GM21786 (cell line): ENCODE data around the gene PPP6R1.
A peak's percentile ranks its signal among the peaks of the same experiment; 100 is the strongest.

Experiments used
- ATAC-seq: cut with Tn5 transposase; IDR thresholded peaks from one replicate; pipeline ENCODE4 v1.9.1; 2021; ENCODE audit not compliant: unreplicated experiment

Gene PPP6R1

GRCh38 chr19:55258476-55258827 lies 365 bp downstream of the PPP6R1 start:
- ATAC-seq: no peak

- no peak for ATAC-seq
These were observed 1.1 kb downstream of the PPP6R1 start for GRCh38 chr19:55257461-55258420.

- no peak for ATAC-seq
These were observed 2.0 kb downstream of the PPP6R1 start for GRCh38 chr19:55256562-55257460.

GRCh38 chr19:55255618-55256423 lies 3.0 kb downstream of the PPP6R1 start:
- no peak for ATAC-seq

GRCh38 chr19:55254625-55254977 lies 4.2 kb downstream of the PPP6R1 start:
- no peak for ATAC-seq

- peak; percentile 41 for ATAC-seq
These were observed 4.8 kb downstream of the PPP6R1 start for GRCh38 chr19:55253842-55254624.

- no peak for ATAC-seq
These were observed 5.8 kb downstream of the PPP6R1 start for GRCh38 chr19:55252760-55253663.

- ATAC-seq: no peak
These were observed 7.3 kb downstream of the PPP6R1 start for GRCh38 chr19:55251341-55252081.

GRCh38 chr19:55250262-55251036 lies 8.4 kb downstream of the PPP6R1 start:
- no peak for ATAC-seq

GRCh38 chr19:55249841-55250240 lies 9.0 kb downstream of the PPP6R1 start:
- ATAC-seq: no peak

GRCh38 chr19:55248704-55249103 lies 10.1 kb downstream of the PPP6R1 start:
- no peak for ATAC-seq

GRCh38 chr19:55248166-55248675 lies 10.6 kb downstream of the PPP6R1 start:
- ATAC-seq: no peak

GRCh38 chr19:55247621-55248099 lies 11.2 kb downstream of the PPP6R1 start:
- ATAC-seq: no peak

GRCh38 chr19:55246462-55247451 lies 12.1 kb downstream of the PPP6R1 start:
- no peak for ATAC-seq

GRCh38 chr19:55245236-55245904 lies 13.4 kb downstream of the PPP6R1 start:
- no peak for ATAC-seq
